Heart left ventricle (tissue), 16 donors: ENCODE measurements around the gene SOX8. TPM values are rescaled to one million over a fixed set of nuclear protein-coding genes. Genes with fewer than 3 reads are reported as not detected.

Experiments used
- ATAC-seq, 4 donors: fragments of 200-7000 bp; cut with Tn5 transposase; one replicate each; pipeline ENCODE4 v1.9.1; 2020 to 2022; ENCODE audit warnings: moderate library complexity in 4 of 4, mild to moderate bottlenecking in 3 of 4, moderate number of reproducible peaks in 1 of 4
- DNase-seq, 5 donors: peaks; one replicate each; pipeline ENCODE4 v3.0.0-alpha.2; 2020
- H3K27ac ChIP-seq, 12 donors: fragments of 200-600 bp; sonication (generic) in 4 of 12; one replicate each; pipeline versions ENCODE4 v1.5.0 to v1.8.0; 2016 to 2022; ENCODE audit warnings: mild to moderate bottlenecking in 2 of 12
- H3K27me3 ChIP-seq, 9 donors: fragments of 200-600 bp; sonication (generic) in 2 of 9; one replicate each; pipeline versions ENCODE4 v1.5.1 to v1.8.0; 2016 to 2022; ENCODE audit warnings: mild to moderate bottlenecking in 3 of 9
- H3K36me3 ChIP-seq, 9 donors: fragments of 200-600 bp; sonication (generic) in 2 of 9; one replicate each; pipeline versions ENCODE4 v1.5.0 to v1.8.0; 2018 to 2022; ENCODE audit warnings: mild to moderate bottlenecking in 2 of 9
- H3K4me1 ChIP-seq, 12 donors: fragments of 200-600 bp; sonication (generic) in 4 of 12; one replicate each; pipeline versions ENCODE4 v1.5.0 to v1.8.0; 2016 to 2022; ENCODE audit warnings: mild to moderate bottlenecking in 3 of 12
- H3K4me3 ChIP-seq, 12 donors: fragments of 200-600 bp; sonication (generic) in 4 of 12; one replicate each; pipeline versions ENCODE4 v1.5.0 to v1.8.0; 2017 to 2022; ENCODE audit warnings: mild to moderate bottlenecking in 9 of 12, moderate library complexity in 4 of 12
- H3K9me3 ChIP-seq, 12 donors: fragments of 200-600 bp; sonication (generic) in 4 of 12; one replicate each; pipeline versions ENCODE4 v1.5.0 to v1.8.0; 2016 to 2022; ENCODE audit warnings: mild to moderate bottlenecking in 1 of 12
- POLR2A ChIP-seq, 2 donors: fragments of 450-650 bp; IDR thresholded peaks; one replicate each; pipeline ENCODE4 v1.6.1; 2017; ENCODE audit warnings: antibody characterized with exemption in 2 of 2, mild to moderate bottlenecking in 2 of 2, moderate library complexity in 2 of 2
- WGBS, 4 donors: extraction: QIAGEN DNeasy Blood & Tissue Kit in 2 of 4; methylation state at CpG; one replicate each; pipeline versions ENCODE4 v1.1.5 to v1.1.7; 2013 to 2018; 5-methylcytosine and 5-hydroxymethylcytosine counted together
- intact Hi-C, 10 donors: fragments of 100-400 bp; cut with DNase I; formaldehyde crosslinking; loops; one replicate each; pipeline versions ENCODE4 v1.11.1 to v1.14.2; 2022
- polyA plus RNA-seq, 2 donors: library from polyadenylated mRNA; stranded (reverse); fragments of 200-250 nt; gene quantifications; one replicate each; pipeline ENCODE4 v1.2.3, GENCODE V29; 2013
- total RNA-seq, 9 donors: library from RNA; depleted of rRNA in 2 of 9; stranded (reverse); fragments of >200 nt in 2 of 9; fragmentation: NEBNext Ultra II Directional in 3 of 9; extraction: Animal tissue kit (Norgen Biotek cat#: 25700) in 3 of 9; gene quantifications; one replicate each; pipeline versions ENCODE4 v1.1.0 to v1.2.4, GENCODE V29; 2016 to 2023
- TF ChIP-seq, protein P1 (sequence below), 12 donors: fragments of 200-600 bp; sonication (generic) in 4 of 12; IDR thresholded peaks; one replicate each; pipeline versions ENCODE4 v1.5.0 to v1.8.0; 2018 to 2022; ENCODE audit warnings: antibody characterized with exemption in 12 of 12, mild to moderate bottlenecking in 5 of 12
- donor health status: ischemic (EF 13 %, LVEDD 7.1; RV severe dilation, severe dysfunction).
- donor health status: healthy with polysubstance abuse.
- donor health status: DM: no; HTN: yes; CAD: no.
- donor health status: DM: no; HTN: no; CAD: no.
- donor health status: ischemic (EF 25% LVEDD 6.9; RV normal size, moderate dysfunction).
- donor health status: ischemic (EF 25% LVEDD 5.7; RV mildly dilated, moderate dysfunction).
- donor health status: healthy.
- donor health status: DM: yes; HTN: yes; CAD: no.
- donor health status: ischemic (EF 35%, LVEDD 5.7; RV mildly dilated, moderate dysfunction).
- donor health status: nonischemic (EF 11% LVEDD 7.7; RV severe dilation, severe dysfunction).
- donor health status: DM: yes; HTN: yes; CAD: no.
- donor health status: PGD.
- donor health status: ischemic (EF 29% LVEDD 5.4; RV normal size, mild dysfunction).
- donor health status: nonischemic (EF 23%, LVEDD 6.1; RV moderate dilation, normal function).

SOX8 gene
- total and polyA plus RNA-seq, 11 donors: 0.44 to 1.3 (median 0.77) TPM

DNA sequence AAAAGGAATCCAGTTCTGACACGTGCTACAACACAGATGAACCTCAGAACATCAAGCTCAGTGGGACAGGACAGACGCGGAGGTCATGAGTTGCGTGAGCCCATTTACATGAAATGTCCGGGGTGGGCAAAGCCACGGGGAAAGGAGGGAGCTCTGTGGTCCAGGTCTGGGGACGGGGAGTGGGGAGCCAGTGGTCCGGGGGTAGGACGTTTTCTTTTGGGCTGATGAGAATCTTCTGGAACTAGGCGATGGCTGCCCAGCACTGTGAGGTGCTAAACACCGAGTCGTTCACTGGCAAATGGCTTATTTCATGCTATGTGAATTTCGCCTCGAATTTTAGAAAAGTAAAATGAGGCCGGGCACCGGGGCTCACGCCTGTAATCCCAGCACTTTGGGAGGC is 8.2 kb upstream of the SOX8 start:
- peaks cover 2 to 29% (median 18%) of the 10 kb centered on the region in 12 donors for H3K4me1 ChIP-seq
- H3K36me3 ChIP-seq: peaks cover 0 to 5% (median 0%) of the 10 kb centered on the region in 9 donors
- H3K27ac ChIP-seq: no peak overlapping the region
- no peaks in the 10 kb centered on the region for H3K9me3 ChIP-seq
- WGBS, 4 donors: 81 to 89% (median 86%) methylated on average over 17 of the region's 17 CpGs
- no peak overlapping the region for H3K4me3 ChIP-seq
- intact Hi-C loops: loop anchor here in 1 of 10 donors (5.0 kb wide), 1 partner anchor 44 kb away; no protein-coding TSS in a partner anchor
- no peaks in the 10 kb centered on the region for H3K27me3 ChIP-seq
- DNase-seq (no peak), ATAC-seq (no peak)
- TF ChIP-seq, protein P1, sequence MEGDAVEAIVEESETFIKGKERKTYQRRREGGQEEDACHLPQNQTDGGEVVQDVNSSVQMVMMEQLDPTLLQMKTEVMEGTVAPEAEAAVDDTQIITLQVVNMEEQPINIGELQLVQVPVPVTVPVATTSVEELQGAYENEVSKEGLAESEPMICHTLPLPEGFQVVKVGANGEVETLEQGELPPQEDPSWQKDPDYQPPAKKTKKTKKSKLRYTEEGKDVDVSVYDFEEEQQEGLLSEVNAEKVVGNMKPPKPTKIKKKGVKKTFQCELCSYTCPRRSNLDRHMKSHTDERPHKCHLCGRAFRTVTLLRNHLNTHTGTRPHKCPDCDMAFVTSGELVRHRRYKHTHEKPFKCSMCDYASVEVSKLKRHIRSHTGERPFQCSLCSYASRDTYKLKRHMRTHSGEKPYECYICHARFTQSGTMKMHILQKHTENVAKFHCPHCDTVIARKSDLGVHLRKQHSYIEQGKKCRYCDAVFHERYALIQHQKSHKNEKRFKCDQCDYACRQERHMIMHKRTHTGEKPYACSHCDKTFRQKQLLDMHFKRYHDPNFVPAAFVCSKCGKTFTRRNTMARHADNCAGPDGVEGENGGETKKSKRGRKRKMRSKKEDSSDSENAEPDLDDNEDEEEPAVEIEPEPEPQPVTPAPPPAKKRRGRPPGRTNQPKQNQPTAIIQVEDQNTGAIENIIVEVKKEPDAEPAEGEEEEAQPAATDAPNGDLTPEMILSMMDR (IDR thresholded peaks at IDR 0.05): no peak
- no peak for TF ChIP-seq POLR2A (IDR thresholded peaks at IDR 0.05)

DNA sequence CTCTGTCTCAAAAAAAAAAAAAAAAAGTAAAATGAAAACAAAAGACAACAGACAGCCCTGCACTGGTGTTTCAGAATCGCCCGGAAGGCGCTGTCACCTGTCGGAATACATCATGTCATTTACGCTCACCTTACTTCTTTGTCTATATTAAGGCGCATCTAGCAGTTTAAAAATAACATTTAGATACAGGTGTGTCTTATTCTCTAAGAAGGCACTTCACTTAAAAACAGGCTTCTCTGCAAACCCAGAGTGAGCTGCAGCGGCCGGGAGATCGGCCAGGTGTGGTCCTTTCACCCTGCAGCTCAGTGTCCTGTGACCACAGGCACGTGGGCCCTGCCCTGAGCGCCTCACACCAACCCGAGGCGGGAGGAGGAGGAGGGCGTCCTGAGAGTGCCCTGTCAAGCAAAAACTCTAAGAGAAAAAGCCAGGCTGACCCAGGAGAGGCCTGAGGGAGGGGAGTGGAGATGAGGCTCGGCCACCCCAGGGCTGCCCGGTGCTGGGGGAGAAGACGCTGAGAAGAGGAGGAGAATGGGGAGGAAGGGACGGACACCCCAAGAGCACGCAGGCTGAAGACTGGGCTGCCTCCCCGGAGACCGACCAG is 7.5 kb upstream of the SOX8 start:
- no peaks in the 10 kb centered on the region for H3K9me3 ChIP-seq
- no peaks in the 10 kb centered on the region for H3K36me3 ChIP-seq
- no peak overlapping the region for H3K27ac ChIP-seq
- no peak overlapping the region for H3K4me3 ChIP-seq
- peaks cover 0 to 6% (median 0%) of the 10 kb centered on the region in 9 donors for H3K27me3 ChIP-seq
- WGBS, 4 donors: 53 to 56% (median 55%) methylated on average over 19 to 21 of the region's 21 CpGs
- ATAC-seq: no peak
- no peak for TF ChIP-seq POLR2A (IDR thresholded peaks at IDR 0.05)
- TF ChIP-seq, protein P1 (IDR thresholded peaks at IDR 0.05): no peak
- DNase-seq: no peak
- intact Hi-C loops: loop anchor here in 1 of 10 donors (5.0 kb wide), 1 partner anchor 43 kb away; no protein-coding TSS in a partner anchor
- H3K4me1 ChIP-seq: peaks cover 2 to 29% (median 16%) of the 10 kb centered on the region in 12 donors

DNA sequence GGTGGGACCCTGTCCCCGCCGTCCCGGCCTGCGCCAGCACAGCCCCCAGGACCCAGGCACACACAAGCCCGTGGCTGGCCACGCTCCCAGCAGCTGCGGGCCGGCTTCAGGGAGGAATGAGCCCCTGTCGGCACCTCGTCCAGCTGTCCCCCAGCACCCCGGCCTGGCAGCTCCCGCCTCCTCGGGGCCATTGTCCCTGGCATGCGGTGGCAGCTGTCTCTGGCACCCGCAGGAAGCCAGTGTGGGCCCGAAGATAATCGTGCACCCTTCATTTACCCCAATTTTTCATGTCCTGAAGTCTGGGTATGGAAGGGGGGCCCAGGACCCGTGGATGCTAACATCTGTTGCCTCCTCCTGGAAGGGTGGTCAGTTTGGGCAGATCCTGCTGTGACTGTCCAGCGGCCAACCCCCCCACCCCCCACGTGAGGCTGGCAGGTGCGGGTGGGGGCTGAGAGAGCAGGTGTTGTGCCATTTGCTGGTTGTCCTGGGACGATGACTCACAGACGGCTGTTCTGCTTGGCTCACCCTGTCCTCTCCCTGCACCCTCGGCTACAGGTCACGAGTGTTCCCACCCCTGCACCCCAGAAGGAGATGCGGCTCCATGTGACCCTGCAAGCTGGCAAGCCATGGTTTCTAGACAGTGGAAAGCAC is 6.8 kb upstream of the SOX8 start:
- no peak overlapping the region for H3K27ac ChIP-seq
- ATAC-seq: no peak
- no peak overlapping the region for H3K4me3 ChIP-seq
- TF ChIP-seq POLR2A (IDR thresholded peaks at IDR 0.05): no peak
- TF ChIP-seq, protein P1 (IDR thresholded peaks at IDR 0.05): no peak
- peaks cover 2 to 23% (median 10%) of the 10 kb centered on the region in 12 donors for H3K4me1 ChIP-seq
- no peak for DNase-seq
- WGBS, 4 donors: 47 to 54% (median 51%) methylated on average over 17 to 26 of the region's 26 CpGs
- no peaks in the 10 kb centered on the region for H3K36me3 ChIP-seq
- H3K9me3 ChIP-seq: no peaks in the 10 kb centered on the region
- H3K27me3 ChIP-seq: peaks cover 0 to 12% (median 4%) of the 10 kb centered on the region in 9 donors
- intact Hi-C loops: loop anchor here in 1 of 10 donors (5.0 kb wide), 1 partner anchor 43 kb away; no protein-coding TSS in a partner anchor

DNA sequence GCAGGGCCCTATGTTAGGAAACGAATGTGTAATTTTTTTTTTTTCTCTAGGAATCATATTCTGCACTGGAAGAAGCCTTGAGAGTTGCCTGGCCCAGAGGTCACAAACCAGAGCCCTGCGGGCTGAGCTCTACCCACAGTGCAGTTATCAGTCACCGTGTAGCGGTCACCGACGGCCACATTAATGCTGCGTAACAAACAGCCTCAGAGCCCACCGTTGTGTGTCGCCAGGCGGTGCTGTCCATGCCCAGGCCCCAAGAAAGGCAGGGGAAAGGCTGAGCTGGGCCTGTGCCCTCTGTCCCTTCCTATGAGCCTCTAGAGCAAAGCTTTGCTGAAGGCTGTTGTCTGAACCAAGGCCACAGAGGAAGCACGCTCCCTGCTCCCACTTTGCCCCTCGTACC is 6.3 kb upstream of the SOX8 start:
- H3K27ac ChIP-seq: no peak overlapping the region
- H3K27me3 ChIP-seq: peaks cover 0 to 18% (median 8%) of the 10 kb centered on the region in 9 donors
- no peaks in the 10 kb centered on the region for H3K36me3 ChIP-seq
- H3K4me3 ChIP-seq: no peak overlapping the region
- intact Hi-C loops: no loop called here
- H3K9me3 ChIP-seq: no peaks in the 10 kb centered on the region
- ATAC-seq (no peak), DNase-seq (no peak)
- TF ChIP-seq, protein P1 (IDR thresholded peaks at IDR 0.05): no peak
- TF ChIP-seq POLR2A (IDR thresholded peaks at IDR 0.05): no peak
- 91 to 96% (median 94%) methylated on average over 12 of the region's 12 CpGs for WGBS, 4 donors
- peaks cover 0 to 23% (median 7%) of the 10 kb centered on the region in 12 donors for H3K4me1 ChIP-seq
